Activated T-cell treated with anti-CD3 and anti-CD28 coated beads, Interleukin-2, amount 50 U/mL, for 1 hour (primary cell): ENCODE measurements around the gene MEGF8.

Source experiments
- DNase-seq: peaks from one replicate; pipeline ENCODE4 v3.0.0-alpha.2; 2020

The MEGF8 gene

GRCh38 chr19:42362342-42362741, 36.9 kb downstream of the MEGF8 start:
- no peak for DNase-seq

DNA sequence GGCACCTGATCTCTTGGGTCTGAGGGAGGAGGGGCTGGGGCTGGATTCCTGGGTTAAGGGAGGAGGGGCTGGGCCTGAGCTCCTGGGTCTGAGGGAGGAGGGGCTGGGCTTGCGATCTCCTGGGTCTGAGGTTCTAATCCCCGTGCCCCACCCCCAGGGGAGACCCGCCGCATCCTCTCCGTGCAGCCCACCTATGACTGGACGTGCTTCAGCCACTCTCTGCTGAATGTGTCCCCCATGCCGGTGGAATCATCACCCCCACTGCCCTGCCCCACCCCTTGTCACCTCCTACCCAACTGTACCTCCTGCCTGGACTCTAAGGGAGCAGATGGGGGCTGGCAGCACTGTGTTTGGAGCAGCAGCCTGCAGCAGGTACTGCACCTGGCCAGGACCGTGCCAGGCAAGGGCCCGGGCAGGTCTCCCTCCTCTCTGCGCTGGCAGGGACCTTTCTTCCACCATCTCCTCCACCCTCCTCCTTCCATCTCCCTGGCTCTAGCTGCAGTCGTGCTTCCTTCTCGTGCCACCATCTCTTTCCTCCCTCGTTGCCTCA, 37.5 kb downstream of the MEGF8 start:
- no peak for DNase-seq

GRCh38 chr19:42363614-42364346, 38.3 kb downstream of the MEGF8 start:
- no peak for DNase-seq

- no peak for DNase-seq
Observed at GRCh38 chr19:42366673-42367072, 41.2 kb downstream of the MEGF8 start.

DNA sequence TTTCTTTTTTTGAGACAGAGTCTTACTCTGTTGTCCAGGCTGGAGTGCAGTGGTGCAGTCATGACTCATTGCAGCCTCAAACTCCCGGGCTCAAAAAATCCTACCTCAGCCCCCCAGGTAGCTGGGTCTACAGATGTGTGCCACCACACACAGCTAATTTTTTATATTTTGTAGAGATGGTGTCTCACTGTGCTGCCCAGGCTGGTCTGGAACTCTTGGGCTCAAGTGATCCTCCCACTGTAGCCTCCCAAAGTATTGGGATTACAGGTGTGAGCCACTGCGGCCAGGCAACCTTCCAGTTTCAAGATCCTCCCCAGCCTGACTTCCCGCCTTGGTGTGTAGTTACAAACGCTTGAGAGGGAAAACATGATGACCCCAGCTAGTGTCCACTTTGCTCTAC, 42.5 kb downstream of the MEGF8 start:
- no peak for DNase-seq

- DNase-seq: no peak
Observed at GRCh38 chr19:42368360-42368759, 42.9 kb downstream of the MEGF8 start.

DNA sequence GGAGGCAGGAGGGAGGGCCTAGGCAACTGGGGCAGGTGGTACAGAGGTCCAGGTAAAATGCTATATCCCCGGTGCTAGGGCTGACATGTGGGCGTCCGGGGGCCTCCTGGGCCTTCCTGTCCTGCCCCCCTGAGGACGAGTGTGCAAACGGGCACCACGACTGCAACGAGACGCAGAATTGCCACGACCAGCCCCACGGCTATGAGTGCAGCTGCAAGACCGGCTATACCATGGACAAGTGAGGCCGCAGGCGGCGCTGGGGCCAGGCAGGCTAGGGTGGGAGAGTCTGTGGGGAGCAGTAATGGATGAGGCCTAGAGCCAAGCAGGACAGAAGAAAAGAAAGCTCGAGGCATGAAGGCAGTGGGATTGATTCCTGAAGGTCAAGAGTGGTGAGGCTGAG, 43.3 kb downstream of the MEGF8 start:
- no peak for DNase-seq

DNA sequence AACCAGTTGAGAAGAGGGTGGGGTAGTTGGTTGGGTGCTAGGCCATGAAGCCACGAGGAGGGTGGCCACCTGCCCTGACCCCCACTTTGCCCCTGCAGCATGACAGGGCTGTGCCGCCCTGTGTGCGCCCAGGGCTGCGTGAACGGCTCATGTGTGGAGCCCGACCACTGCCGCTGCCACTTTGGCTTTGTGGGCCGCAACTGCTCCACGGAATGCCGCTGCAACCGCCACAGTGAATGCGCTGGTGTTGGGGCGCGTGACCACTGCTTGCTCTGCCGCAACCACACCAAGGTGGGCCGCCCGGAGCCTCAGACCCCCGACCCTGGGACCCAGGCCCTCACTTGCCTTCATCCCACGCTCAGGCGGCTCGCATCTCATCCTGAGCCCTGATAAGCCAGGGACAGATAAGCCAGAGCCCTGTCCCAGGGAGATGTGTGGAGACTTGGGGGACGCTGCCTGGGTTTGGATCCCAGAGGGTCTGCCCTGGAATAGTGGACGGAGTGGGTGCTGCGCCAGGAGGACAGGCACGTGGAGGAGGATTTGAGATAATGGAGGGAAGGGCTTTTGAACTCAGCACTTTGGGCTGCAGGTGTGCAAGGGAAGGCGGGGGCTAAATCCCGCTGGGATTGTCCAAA, 44.1 kb downstream of the MEGF8 start:
- DNase-seq: no peak

DNA sequence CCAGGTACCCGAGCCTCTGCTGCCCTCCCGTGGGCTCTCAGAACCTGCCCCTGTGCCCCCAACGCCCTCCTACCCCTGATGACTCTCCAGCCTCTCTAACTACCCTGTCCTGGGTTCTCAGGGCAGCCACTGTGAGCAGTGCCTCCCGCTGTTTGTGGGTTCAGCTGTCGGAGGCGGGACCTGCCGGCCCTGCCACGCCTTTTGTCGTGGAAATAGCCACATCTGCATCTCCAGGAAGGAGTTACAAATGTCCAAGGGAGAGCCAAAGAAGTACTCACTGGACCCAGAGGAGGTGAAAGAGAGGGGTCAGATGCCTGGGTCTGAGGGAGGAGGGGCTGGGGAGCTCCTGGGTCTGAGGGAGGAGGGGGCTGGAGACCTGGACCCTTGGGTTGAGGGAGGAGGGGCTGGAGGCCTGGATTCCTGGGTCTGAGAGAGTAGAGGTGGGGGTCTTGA, 44.7 kb downstream of the MEGF8 start:
- DNase-seq: no peak

DNA sequence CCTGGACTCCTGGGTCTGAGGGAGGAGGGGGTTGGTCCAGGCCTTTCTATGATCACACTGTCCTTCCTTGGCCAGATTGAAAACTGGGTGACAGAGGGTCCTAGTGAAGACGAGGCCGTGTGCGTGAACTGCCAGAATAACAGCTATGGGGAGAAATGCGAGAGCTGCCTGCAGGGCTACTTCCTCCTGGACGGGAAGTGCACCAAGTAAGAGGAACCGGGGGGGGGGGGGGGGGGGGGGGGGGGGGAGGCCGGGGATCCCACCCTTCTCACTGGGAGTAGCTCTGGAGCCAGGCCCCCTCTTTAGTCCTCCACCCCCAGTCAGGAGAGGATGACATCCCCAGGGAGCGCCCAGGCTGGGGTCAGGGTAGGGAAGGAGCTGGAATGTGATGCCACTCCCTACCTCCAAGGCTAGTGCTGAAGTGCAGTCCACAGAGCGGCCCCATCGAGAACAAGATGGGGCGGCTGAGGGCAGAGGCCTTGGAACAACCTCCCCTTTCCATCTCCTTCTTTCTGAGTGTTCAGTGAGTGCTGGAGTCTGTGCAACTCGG, 45.3 kb downstream of the MEGF8 start:
- no peak for DNase-seq

DNA sequence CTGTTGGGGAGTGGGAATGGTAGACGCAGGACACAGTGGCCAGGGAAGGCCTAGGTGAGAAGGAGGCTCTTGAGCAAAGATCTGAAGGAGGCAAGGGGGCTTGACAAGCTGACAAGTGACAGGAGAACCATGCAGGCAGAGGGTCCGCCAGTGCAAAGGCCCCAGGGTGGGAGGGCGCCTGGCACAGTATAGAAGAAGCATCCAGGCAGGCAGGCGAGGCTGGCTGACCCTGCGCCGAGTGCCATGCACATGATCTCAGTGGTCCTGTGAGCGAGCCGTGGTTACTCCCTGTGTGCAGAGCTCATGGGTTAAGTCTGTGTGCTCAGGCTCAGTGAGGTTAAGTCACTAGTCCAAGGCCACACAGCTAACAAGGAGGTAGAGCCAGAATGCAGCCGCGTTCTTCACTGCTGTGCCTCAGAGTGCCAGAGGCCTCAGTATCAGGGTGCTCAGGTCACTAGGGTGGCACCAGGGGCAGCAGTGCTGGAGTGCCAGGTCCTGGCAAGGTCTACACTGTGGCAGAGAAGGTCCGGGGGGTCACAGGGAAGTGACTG, 49.5 kb downstream of the MEGF8 start:
- DNase-seq: no peak

DNA sequence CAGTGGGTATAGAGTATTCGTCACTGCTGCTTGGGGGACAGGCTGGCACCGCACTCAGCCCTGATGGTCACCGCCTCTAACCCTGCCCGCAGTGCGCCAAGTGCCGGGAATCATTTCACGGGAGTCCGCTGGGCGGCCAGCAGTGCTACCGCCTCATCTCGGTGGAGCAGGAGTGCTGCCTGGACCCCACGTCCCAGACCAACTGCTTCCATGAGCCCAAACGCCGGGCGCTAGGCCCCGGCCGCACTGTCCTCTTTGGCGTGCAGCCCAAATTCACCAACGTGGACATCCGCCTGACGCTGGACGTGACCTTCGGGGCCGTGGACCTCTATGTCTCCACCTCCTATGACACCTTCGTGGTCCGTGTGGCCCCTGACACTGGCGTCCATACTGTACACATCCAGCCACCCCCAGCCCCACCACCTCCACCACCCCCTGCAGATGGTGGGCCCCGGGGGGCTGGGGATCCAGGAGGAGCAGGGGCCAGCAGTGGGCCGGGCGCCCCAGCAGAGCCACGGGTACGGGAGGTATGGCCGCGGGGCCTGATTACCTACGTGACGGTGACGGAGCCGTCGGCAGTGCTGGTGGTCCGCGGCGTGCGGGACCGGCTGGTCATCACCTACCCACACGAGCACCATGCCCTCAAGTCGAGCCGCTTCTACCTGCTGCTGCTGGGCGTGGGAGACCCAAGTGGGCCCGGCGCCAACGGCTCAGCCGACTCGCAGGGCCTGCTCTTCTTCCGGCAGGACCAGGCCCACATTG, 50.2 kb downstream of the MEGF8 start:
- DNase-seq: no peak

DNA sequence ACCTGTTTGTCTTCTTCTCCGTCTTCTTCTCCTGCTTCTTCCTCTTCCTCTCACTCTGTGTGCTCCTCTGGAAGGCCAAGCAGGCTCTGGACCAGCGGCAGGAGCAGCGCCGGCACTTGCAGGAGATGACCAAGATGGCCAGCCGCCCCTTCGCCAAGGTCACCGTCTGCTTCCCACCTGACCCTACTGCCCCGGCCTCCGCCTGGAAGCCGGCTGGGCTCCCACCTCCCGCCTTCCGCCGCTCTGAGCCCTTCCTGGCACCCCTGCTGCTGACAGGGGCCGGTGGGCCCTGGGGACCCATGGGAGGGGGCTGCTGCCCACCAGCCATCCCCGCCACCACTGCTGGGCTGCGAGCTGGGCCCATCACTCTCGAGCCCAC, 50.7 kb downstream of the MEGF8 start:
- DNase-seq: no peak

DNA sequence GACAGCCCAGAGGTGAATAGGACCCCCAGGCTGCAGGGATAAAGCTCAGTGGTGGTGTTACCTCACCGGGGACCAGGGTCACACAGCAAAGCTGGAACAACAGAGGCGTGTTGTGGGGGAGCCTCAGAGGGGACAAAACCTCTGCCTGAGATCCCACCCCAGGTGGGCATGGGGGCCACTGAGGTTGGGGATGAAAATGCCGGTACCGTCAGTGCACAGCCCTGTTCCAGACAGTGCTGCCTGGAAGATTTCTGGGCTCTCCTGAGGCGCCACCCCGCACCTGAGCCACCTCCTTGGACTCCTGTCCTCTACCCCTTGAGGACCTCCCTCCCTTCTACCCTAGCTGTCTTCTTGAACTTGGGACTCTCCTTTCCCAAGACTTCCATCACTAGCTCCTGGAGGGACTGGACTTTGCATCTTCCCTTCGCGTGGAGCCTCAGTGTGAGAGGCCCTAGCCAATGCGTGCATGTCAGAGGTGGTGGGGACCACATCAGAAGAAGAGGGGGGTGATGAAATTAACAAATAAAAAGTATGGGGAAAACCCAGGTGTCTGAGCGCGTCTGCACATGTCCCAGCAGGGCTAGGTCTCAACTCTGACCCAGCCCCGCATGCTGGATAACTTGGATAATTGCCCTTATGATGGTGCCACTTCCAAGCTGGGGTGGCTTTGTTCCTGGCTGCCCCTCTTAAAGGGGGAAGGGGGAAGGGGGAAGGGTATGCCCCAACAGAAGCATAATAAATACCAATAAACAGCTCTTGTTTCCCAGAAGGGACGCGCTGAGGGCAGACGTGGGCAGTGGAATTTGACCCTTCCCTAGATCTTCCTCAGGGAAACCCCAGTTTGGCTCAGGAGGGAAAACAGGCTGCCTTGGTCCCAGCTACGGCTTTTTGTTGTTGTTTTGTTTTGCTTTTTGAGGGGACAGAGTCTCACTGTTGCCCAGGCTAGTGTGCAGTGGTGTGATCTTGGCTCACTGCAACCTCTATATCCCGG, 53.1 kb downstream of the MEGF8 start:
- DNase-seq: no peak

DNA sequence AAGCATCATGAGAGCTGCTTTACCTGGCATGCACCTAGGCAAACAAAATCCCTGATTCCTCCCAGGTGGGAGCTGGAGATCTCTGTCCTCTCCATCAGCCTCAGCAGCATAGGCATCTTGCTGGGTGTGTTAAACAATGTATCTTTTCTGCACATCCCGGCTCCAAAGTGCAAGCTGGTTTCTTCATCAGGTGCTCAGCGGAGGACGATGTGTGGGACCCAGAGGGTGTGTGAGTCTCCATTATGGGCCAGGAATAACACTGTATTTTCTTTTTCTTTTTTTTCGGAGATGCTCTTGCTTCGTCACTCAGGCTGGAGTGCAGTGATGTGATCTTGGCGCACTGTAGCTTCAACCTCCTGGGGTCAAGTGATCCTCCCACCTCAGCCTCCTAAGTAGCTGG, 54.7 kb downstream of the MEGF8 start:
- no peak for DNase-seq

GRCh38 chr19:42386974-42387707, 61.7 kb downstream of the MEGF8 start:
- DNase-seq: peak; percentile 78

- no peak for DNase-seq
Observed at GRCh38 chr19:42388851-42389489, 63.5 kb downstream of the MEGF8 start.

- DNase-seq: no peak
Observed at GRCh38 chr19:42389899-42390298, 64.5 kb downstream of the MEGF8 start, which contains the start of gene CNFN. Gene CNFN, minus strand, starts transcription at chr19:42390297. Its CDS starts 1,260 bp downstream, at chr19:42389037.

DNA sequence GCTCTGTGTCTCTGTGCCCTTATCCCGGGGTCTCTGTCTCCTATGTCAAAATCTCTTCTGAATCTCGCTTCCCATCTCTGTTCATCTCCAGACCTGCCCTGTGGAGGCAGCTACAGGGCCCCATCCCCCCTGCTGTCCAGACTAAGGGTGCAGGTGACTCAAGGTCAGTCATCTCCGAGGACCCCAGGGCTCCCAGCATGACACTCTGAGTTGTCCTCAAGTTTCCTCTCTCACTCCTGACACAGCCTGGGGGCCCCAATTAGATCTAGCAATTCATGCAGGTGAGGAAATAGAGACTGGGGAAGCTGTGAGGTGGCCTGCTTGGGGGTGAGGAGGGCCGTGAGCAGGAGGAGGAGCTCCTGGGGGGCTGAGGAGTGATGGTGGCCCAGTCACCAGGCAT, 66.7 kb downstream of the MEGF8 start:
- DNase-seq: no peak

- no peak for DNase-seq
Observed at GRCh38 chr19:42394751-42395150, 69.3 kb downstream of the MEGF8 start.
